Esophagus muscularis mucosa (tissue), 4 donors: ENCODE data around the gene FAM98C.

Experiments
- EP300 ChIP-seq: sonication (generic); formaldehyde crosslinking; IDR thresholded peaks from one replicate; pipeline ENCODE4 v1.6.1; 2017; ENCODE audit warnings: antibody characterized with exemption
- POLR2A ChIP-seq: fragments of 450-650 bp; IDR thresholded peaks from one replicate; pipeline ENCODE4 v1.6.1; 2017; ENCODE audit warnings: antibody characterized with exemption, moderate library complexity, mild to moderate bottlenecking, low read depth
- TF ChIP-seq, protein P1 (sequence below), 3 experiments: fragments of 200-600 bp in 2 of 3; fragments of 450-650 bp in 1 of 3; sonication (generic) in 2 of 3; IDR thresholded peaks; one replicate each; pipeline ENCODE4 v1.5.1; 2017 to 2019; ENCODE audit warnings: antibody characterized with exemption in 3 of 3, mild to moderate bottlenecking in 2 of 3, moderate library complexity in 1 of 3

DNA sequence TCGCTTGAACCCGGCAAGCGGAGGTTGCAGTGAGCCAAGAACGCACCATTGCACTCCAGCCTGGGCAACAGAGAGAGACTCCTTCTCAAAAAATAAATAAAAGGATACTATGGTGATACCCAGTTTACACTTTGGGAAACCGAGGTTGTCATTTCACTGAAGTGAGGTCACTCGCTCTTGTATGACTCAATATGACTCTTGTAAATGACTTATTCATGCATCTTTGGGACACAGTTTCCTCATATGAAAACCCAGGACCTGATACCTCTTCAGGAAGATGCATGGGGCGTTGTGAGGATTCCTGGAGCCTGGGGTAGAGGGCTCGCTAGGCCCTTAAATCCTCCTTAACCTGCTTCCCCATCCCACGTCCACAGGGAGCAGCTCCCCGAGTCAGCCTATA, 24.0 kb upstream of the FAM98C start:
- TF ChIP-seq, protein P1, sequence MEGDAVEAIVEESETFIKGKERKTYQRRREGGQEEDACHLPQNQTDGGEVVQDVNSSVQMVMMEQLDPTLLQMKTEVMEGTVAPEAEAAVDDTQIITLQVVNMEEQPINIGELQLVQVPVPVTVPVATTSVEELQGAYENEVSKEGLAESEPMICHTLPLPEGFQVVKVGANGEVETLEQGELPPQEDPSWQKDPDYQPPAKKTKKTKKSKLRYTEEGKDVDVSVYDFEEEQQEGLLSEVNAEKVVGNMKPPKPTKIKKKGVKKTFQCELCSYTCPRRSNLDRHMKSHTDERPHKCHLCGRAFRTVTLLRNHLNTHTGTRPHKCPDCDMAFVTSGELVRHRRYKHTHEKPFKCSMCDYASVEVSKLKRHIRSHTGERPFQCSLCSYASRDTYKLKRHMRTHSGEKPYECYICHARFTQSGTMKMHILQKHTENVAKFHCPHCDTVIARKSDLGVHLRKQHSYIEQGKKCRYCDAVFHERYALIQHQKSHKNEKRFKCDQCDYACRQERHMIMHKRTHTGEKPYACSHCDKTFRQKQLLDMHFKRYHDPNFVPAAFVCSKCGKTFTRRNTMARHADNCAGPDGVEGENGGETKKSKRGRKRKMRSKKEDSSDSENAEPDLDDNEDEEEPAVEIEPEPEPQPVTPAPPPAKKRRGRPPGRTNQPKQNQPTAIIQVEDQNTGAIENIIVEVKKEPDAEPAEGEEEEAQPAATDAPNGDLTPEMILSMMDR (IDR thresholded peaks at IDR 0.05) = no peak
- no peak for TF ChIP-seq POLR2A
- TF ChIP-seq EP300 = no peak
